SK-N-SH (cell line): ENCODE data around the gene ATP2A3. TPM values are rescaled to one million over a fixed set of nuclear protein-coding genes. Genes with fewer than 3 reads are reported as not detected.

ENCODE experiments used
- CTCF ChIA-PET: fragments of 300-600, 350-600 bp; formaldehyde crosslinking; extraction: SDS; loops from one replicate; lab custom pipeline; 2021; lab: Yijun Ruan, JAX
- POLR2A ChIA-PET: fragments of 350-600 bp; sonication (Branson Sonifier 250); formaldehyde crosslinking; extraction: SDS; loops from one replicate; lab custom pipeline; 2020; ENCODE audit warnings: antibody characterized with exemption, inconsistent platforms; lab: Yijun Ruan, JAX
- DNase-seq: peaks from one replicate; pipeline ENCODE4 v3.0.0; 2012
- H2AFZ ChIP-seq: fragments of 200-600 bp; sonication (generic); 2 replicates; pipeline ENCODE4 v1.8.1; 2016; ENCODE audit warnings: antibody characterized with exemption, mild to moderate bottlenecking, low read depth
- H3F3A ChIP-seq: fragments of 200-600 bp; sonication (generic); replicated peaks from 2 replicates; pipeline ENCODE3; 2016; ENCODE audit warnings: antibody characterized with exemption, mild to moderate bottlenecking; ENCODE audit not compliant: insufficient read depth
- H3K27ac ChIP-seq, 2 experiments: fragments of 200-500 bp in 1 of 2; fragments of 200-600 bp in 1 of 2; sonication (Bioruptor generic) in 1 of 2; sonication (generic), shearing (Covaris generic) in 1 of 2; 2 replicates each; pipeline versions ENCODE4 v1.5.1 to v1.6.1; 2014 to 2016; ENCODE audit warnings: low read depth in 2 of 2, inconsistent platforms in 1 of 2, low read length in 1 of 2, mild to moderate bottlenecking in 1 of 2, mixed read lengths in 1 of 2
- H3K27me3 ChIP-seq: fragments of 200-600 bp; sonication (generic), shearing (Covaris generic); 2 replicates; pipeline ENCODE4 v1.6.1; 2016; ENCODE audit warnings: mixed run types; ENCODE audit not compliant: insufficient read depth
- H3K36me3 ChIP-seq, 2 experiments: fragments of 200-500 bp in 1 of 2; fragments of 200-600 bp in 1 of 2; sonication (Bioruptor generic) in 1 of 2; sonication (generic) in 1 of 2; replicated peaks in 1 of 2; 2 replicates each; pipeline versions ENCODE3 to v1.5.1; 2014 to 2016; ENCODE audit warnings: low read length in 1 of 2, mild to moderate bottlenecking in 1 of 2; ENCODE audit not compliant: insufficient read depth in 2 of 2, control insufficient read depth in 1 of 2
- H3K4me1 ChIP-seq, 2 experiments: fragments of 200-500 bp in 1 of 2; fragments of 200-600 bp in 1 of 2; sonication (Bioruptor generic) in 1 of 2; sonication (generic), shearing (Covaris generic) in 1 of 2; 2 replicates each; pipeline versions ENCODE4 v1.5.1 to v1.6.1; 2014 to 2016; ENCODE audit warnings: low read depth in 1 of 2, low read length in 1 of 2, mixed run types in 1 of 2; ENCODE audit not compliant: insufficient read depth in 2 of 2, control insufficient read depth in 1 of 2
- H3K4me2 ChIP-seq: fragments of 200-600 bp; sonication (generic), shearing (Covaris generic); 2 replicates; pipeline ENCODE4 v1.6.1; 2017; ENCODE audit warnings: mixed run types
- H3K4me3 ChIP-seq, 2 experiments: fragments of 200-500 bp in 1 of 2; fragments of 200-600 bp in 1 of 2; sonication (Bioruptor generic) in 1 of 2; sonication (generic), shearing (Covaris generic) in 1 of 2; 2 replicates each; pipeline versions ENCODE4 v1.5.1 to v1.8.1; 2014 to 2016; ENCODE audit warnings: low read depth in 2 of 2, inconsistent platforms in 1 of 2, low read length in 1 of 2, mild to moderate bottlenecking in 1 of 2, mixed read lengths in 1 of 2, moderate library complexity in 1 of 2
- H3K79me2 ChIP-seq: fragments of 200-600 bp; sonication (generic); 2 replicates; pipeline ENCODE4 v1.8.1; 2017; ENCODE audit warnings: mild to moderate bottlenecking; ENCODE audit not compliant: insufficient read depth
- H3K9ac ChIP-seq: fragments of 200-600 bp; sonication (generic); 2 replicates; pipeline ENCODE4 v1.6.1; 2017; ENCODE audit warnings: mixed run types
- H3K9me2 ChIP-seq: fragments of 200-600 bp; sonication (generic); 2 replicates; pipeline ENCODE4 v1.6.1; 2017; ENCODE audit warnings: mixed run types
- H3K9me3 ChIP-seq: fragments of 200-600 bp; sonication (generic); 2 replicates; pipeline ENCODE4 v1.6.1; 2017; ENCODE audit warnings: mixed run types, mild to moderate bottlenecking, moderate library complexity
- H4K20me1 ChIP-seq: fragments of 200-600 bp; sonication (generic); 2 replicates; pipeline ENCODE4 v1.6.1; 2017; ENCODE audit warnings: mild to moderate bottlenecking, mixed run types; ENCODE audit not compliant: insufficient read depth
- CTCF ChIP-seq: fragments of 200-600 bp; sonication (generic); IDR thresholded peaks from 2 replicates; pipeline ENCODE4 v1.6.1; 2017; ENCODE audit warnings: antibody characterized with exemption, mild to moderate bottlenecking, moderate library complexity
- EZH2phosphoT487 ChIP-seq: fragments of 200-600 bp; sonication (generic); IDR thresholded peaks from 2 replicates; pipeline ENCODE4 v1.6.1; 2017; ENCODE audit warnings: low read depth, mixed run types, mild to moderate bottlenecking, antibody characterized with exemption, moderate library complexity, borderline replicate concordance
- GABPA ChIP-seq: IDR thresholded peaks from 2 replicates; pipeline ENCODE4 v1.4.0; 2012; ENCODE audit warnings: low read depth, mild to moderate bottlenecking
- IRF3 ChIP-seq: fragments of 150-350 bp; IDR thresholded peaks from 2 replicates; pipeline ENCODE4 v1.6.1; 2016; ENCODE audit warnings: mild to moderate bottlenecking, low read depth, low read length
- JUND ChIP-seq: IDR thresholded peaks from 2 replicates; pipeline ENCODE4 v1.4.0; 2012
- MXI1 ChIP-seq: IDR thresholded peaks from 2 replicates; pipeline ENCODE4 v1.6.1; 2012; ENCODE audit warnings: mild to moderate bottlenecking, low read depth, low read length, improper control_type of control experiment
- NFIC ChIP-seq: IDR thresholded peaks from 2 replicates; pipeline ENCODE4 v1.4.0; 2012; ENCODE audit warnings: borderline replicate concordance
- NRF1 ChIP-seq: IDR thresholded peaks from 2 replicates; pipeline ENCODE4 v1.6.1; 2012; ENCODE audit warnings: low read depth, mild to moderate bottlenecking, low read length
- POLR2AphosphoS5 ChIP-seq: IDR thresholded peaks from 2 replicates; pipeline ENCODE4 v1.6.1; 2012; ENCODE audit warnings: low read depth, low read length
- RAD21 ChIP-seq: IDR thresholded peaks from 2 replicates; pipeline ENCODE4 v1.6.1; 2012; ENCODE audit warnings: mild to moderate bottlenecking, low read length
- REST ChIP-seq: IDR thresholded peaks from 2 replicates; pipeline ENCODE4 v1.6.1; 2012; ENCODE audit warnings: mild to moderate bottlenecking, low read depth, low read length, moderate library complexity
- TAF1 ChIP-seq: IDR thresholded peaks from 2 replicates; pipeline ENCODE4 v1.6.1; 2012; ENCODE audit warnings: low read depth, mild to moderate bottlenecking, low read length, moderate library complexity, borderline replicate concordance
- TEAD4 ChIP-seq: IDR thresholded peaks from 2 replicates; pipeline ENCODE4 v1.4.0; 2012; ENCODE audit warnings: mild to moderate bottlenecking, borderline replicate concordance; ENCODE audit not compliant: insufficient read depth
- USF1 ChIP-seq: IDR thresholded peaks from 2 replicates; pipeline ENCODE4 v1.4.0; 2012; ENCODE audit warnings: low read depth, borderline replicate concordance
- USF2 ChIP-seq: fragments of 150-350 bp; IDR thresholded peaks from 2 replicates; pipeline ENCODE4 v1.6.1; 2017; ENCODE audit warnings: antibody characterized with exemption, low read length, low read depth, borderline replicate concordance
- YY1 ChIP-seq: IDR thresholded peaks from 2 replicates; pipeline ENCODE4 v1.4.0; 2012; ENCODE audit warnings: low read depth, mild to moderate bottlenecking
- ZBTB33 ChIP-seq: IDR thresholded peaks from 2 replicates; pipeline ENCODE4 v1.4.0; 2012; ENCODE audit warnings: low read depth, borderline replicate concordance
- WGBS: methylation state at CpG from one replicate; pipeline ENCODE4 v1.1.6; 2017; ENCODE audit warnings: low lambda C conversion rate; 5-methylcytosine and 5-hydroxymethylcytosine counted together
- polyA plus RNA-seq, 3 experiments: library from polyadenylated mRNA; depleted of rRNA; stranded (reverse); fragments of >200 nt; gene quantifications; 2 replicates each; pipeline ENCODE4 v1.2.3, GENCODE V29; 2012

ATP2A3 gene
- polyA plus RNA-seq, 1 of the 3 experiments (the other 2 are of a cell fraction) = 2.1 TPM

- no peak for TF ChIP-seq EZH2phosphoT487
- TF ChIP-seq GABPA = no peak
- TF ChIP-seq MXI1 = no peak
Observed at GRCh38 chr17:4006165-4006589, 41.9 kb upstream of the ATP2A3 start (continued).

GRCh38 chr17:4005296-4006164, 41.3 kb upstream of the ATP2A3 start:
- CTCF ChIA-PET = interaction anchor here (0.6 to 6.0 kb wide), 13 partner anchors 8 to 1001 kb away, joined by 3 to 49 read pairs (median 4); partner anchors contain the start of gene ATP2A3
- TF ChIP-seq NFIC = no peak
- no peak for TF ChIP-seq ZBTB33
- no peak for TF ChIP-seq RAD21
- TF ChIP-seq REST = no peak
- no peak for TF ChIP-seq POLR2AphosphoS5
- TF ChIP-seq TAF1 = no peak
- TF ChIP-seq CTCF = no peak
- TF ChIP-seq USF1 = no peak
- TF ChIP-seq MXI1 = no peak
- TF ChIP-seq TEAD4 = no peak
- no peak for TF ChIP-seq JUND
- TF ChIP-seq IRF3 = no peak
- TF ChIP-seq USF2 = no peak
- no peak for TF ChIP-seq YY1
- TF ChIP-seq NRF1 = no peak

More at GRCh38 chr17:4005296-4006164, 41.3 kb upstream of the ATP2A3 start:
- Histone ChIP-seq H3K79me2 (no peaks in the 10 kb centered on the region), H4K20me1 (no peaks in the 10 kb centered on the region), H3K4me2 (no peak overlapping the region), H3K4me3 (no peak overlapping the region), H3K4me1 (peaks cover 0 to 2% of the 10 kb centered on the region in 2 experiments; a peak in 1 of 4 replicates), H3K27ac (no peak overlapping the region), H3K9me3 (no peaks in the 10 kb centered on the region), H3K27me3 (no peaks in the 10 kb centered on the region), H3F3A (no peaks in the 10 kb centered on the region), H3K36me3 (peaks cover 16 to 42% of the 10 kb centered on the region in 2 experiments), H3K9ac (no peak overlapping the region), H2AFZ (no peak overlapping the region), H3K9me2 (no peaks in the 10 kb centered on the region)
- 94% methylated on average over 21 of the region's 22 CpGs for WGBS
- POLR2A ChIA-PET = no interaction called here
- DNase-seq = no peak
